ENCODE data around the gene VAV2.
"Not testable (repeated sequence)": the region's sequence is repeated elsewhere in the genome, so short reads cannot be mapped to it uniquely, and the experiment has no call there.

VAV2 gene

GRCh38 chr9:133779081-133779480, 213.0 kb downstream of the VAV2 start:
- no peak for FAIRE-seq
- no peak for DNase-seq (ENCODE audit: insufficient read length, low spot score)

GRCh38 chr9:133778336-133779013, 213.6 kb downstream of the VAV2 start:
- DNase-seq (ENCODE audit: insufficient read length, low spot score) (no peak), FAIRE-seq (no peak)

- no peak for FAIRE-seq
- DNase-seq (ENCODE audit: insufficient read length, low spot score) = no peak
These were observed 214.3 kb downstream of the VAV2 start for GRCh38 chr9:133777871-133778270.

GRCh38 chr9:133777068-133777791, 214.9 kb downstream of the VAV2 start:
- no peak for FAIRE-seq

GRCh38 chr9:133775951-133776905, 215.9 kb downstream of the VAV2 start:
- FAIRE-seq (no peak), DNase-seq (ENCODE audit: insufficient read length, low spot score) (no peak)

More at GRCh38 chr9:133777068-133777791, 214.9 kb downstream of the VAV2 start:
- DNase-seq (ENCODE audit: insufficient read length, low spot score) = no peak

- FAIRE-seq (no peak), DNase-seq (ENCODE audit: insufficient read length, low spot score) (no peak)
These were observed 216.8 kb downstream of the VAV2 start for GRCh38 chr9:133775291-133775690.

- FAIRE-seq (no peak), DNase-seq (ENCODE audit: insufficient read length, low spot score) (no peak)
These were observed 217.3 kb downstream of the VAV2 start for GRCh38 chr9:133774799-133775198.

GRCh38 chr9:133773889-133774655, 218.1 kb downstream of the VAV2 start:
- DNase-seq (ENCODE audit: insufficient read length, low spot score) (no peak), FAIRE-seq (no peak)

- DNase-seq (ENCODE audit: insufficient read length, low spot score) (no peak), FAIRE-seq (no peak)
These were observed 219.5 kb downstream of the VAV2 start for GRCh38 chr9:133772581-133772980.

- DNase-seq (ENCODE audit: insufficient read length, low spot score) = no peak
- no peak for FAIRE-seq
These were observed 220.3 kb downstream of the VAV2 start for GRCh38 chr9:133771486-133772482.

- no peak for FAIRE-seq
- DNase-seq (ENCODE audit: insufficient read length, low spot score) = no peak
These were observed 221.9 kb downstream of the VAV2 start for GRCh38 chr9:133770076-133770777.

- FAIRE-seq = no peak
- DNase-seq (ENCODE audit: insufficient read length, low spot score) = no peak
These were observed 222.5 kb downstream of the VAV2 start for GRCh38 chr9:133769511-133770075.

- no peak for FAIRE-seq
- DNase-seq (ENCODE audit: insufficient read length, low spot score) = no peak
These were observed 223.1 kb downstream of the VAV2 start for GRCh38 chr9:133768859-133769510.

GRCh38 chr9:133768371-133768858, 223.7 kb downstream of the VAV2 start:
- FAIRE-seq (no peak), DNase-seq (ENCODE audit: insufficient read length, low spot score) (no peak)

GRCh38 chr9:133767625-133768024, 224.5 kb downstream of the VAV2 start:
- DNase-seq (ENCODE audit: insufficient read length, low spot score) (no peak), FAIRE-seq (no peak)

GRCh38 chr9:133767008-133767407, 225.1 kb downstream of the VAV2 start:
- no peak for DNase-seq (ENCODE audit: insufficient read length, low spot score)

GRCh38 chr9:133766234-133766633, 225.9 kb downstream of the VAV2 start:
- DNase-seq (ENCODE audit: insufficient read length, low spot score); FAIRE-seq: not testable (repeated sequence)

More at GRCh38 chr9:133767008-133767407, 225.1 kb downstream of the VAV2 start:
- no peak for FAIRE-seq

Measured in GM19239 (cell line).